K562 (cell line): ENCODE data around the gene RPS2. TPM values are rescaled to one million over a fixed set of nuclear protein-coding genes. Genes with fewer than 3 reads are reported as not detected.
A peak's percentile ranks its signal among the peaks of the same experiment; 100 is the strongest.

Experiments used
- C11orf30 ChIP-seq: fragments of 450-650 bp; IDR thresholded peaks from 2 replicates; pipeline ENCODE4 v1.6.1; 2016; ENCODE audit warnings: low read depth, mild to moderate bottlenecking
- DEAF1 ChIP-seq: fragments of 450-650 bp; formaldehyde crosslinking; IDR thresholded peaks from 2 replicates; pipeline ENCODE4 v1.4.0; 2020; ENCODE audit warnings: mild to moderate bottlenecking, moderate library complexity
- GTF2A2 ChIP-seq: IDR thresholded peaks from 2 replicates; pipeline ENCODE4 v1.6.1; 2016; ENCODE audit warnings: mild to moderate bottlenecking, missing genetic modification characterization, missing compliant biosample characterization
- HDAC1 ChIP-seq, 2 experiments: fragments of 450-650 bp; IDR thresholded peaks; 2 replicates each; pipeline ENCODE4 v1.6.1; 2016 to 2017; ENCODE audit warnings: inconsistent platforms in 1 of 2, mild to moderate bottlenecking in 1 of 2, moderate library complexity in 1 of 2
- HMGN3 ChIP-seq: IDR thresholded peaks from 2 replicates; pipeline ENCODE4 v1.6.1; 2011; ENCODE audit warnings: borderline replicate concordance, low read depth, mild to moderate bottlenecking, mixed read lengths, low read length; ENCODE audit not compliant: insufficient read length; ENCODE audit errors: extremely low read depth
- KAT7 ChIP-seq: sonication (generic); formaldehyde crosslinking; IDR thresholded peaks from 2 replicates; pipeline ENCODE4 v1.8.0; 2022; ENCODE audit warnings: missing genetic modification reagents, mild to moderate bottlenecking, borderline replicate concordance
- PHF8 ChIP-seq: fragments of 200-600 bp; sonication (generic); IDR thresholded peaks from 2 replicates; pipeline ENCODE4 v1.6.1; 2012; ENCODE audit warnings: mixed run types, mild to moderate bottlenecking, inconsistent platforms, low read length, moderate library complexity, borderline replicate concordance
- RBFOX2 ChIP-seq: fragments of 200-400 bp; formaldehyde crosslinking; IDR thresholded peaks from 2 replicates; pipeline ENCODE4 v1.6.1; 2017; ENCODE audit warnings: low read depth, mild to moderate bottlenecking, low read length, moderate library complexity
- SRSF3 ChIP-seq: fragments of 200-400 bp; formaldehyde crosslinking; IDR thresholded peaks from 2 replicates; pipeline ENCODE4 v1.6.1; 2016; ENCODE audit warnings: mild to moderate bottlenecking, low read length, moderate library complexity; ENCODE audit not compliant: insufficient read depth
- TEAD1 ChIP-seq, 2 experiments: fragments of 450-650 bp in 1 of 2; sonication (generic) in 1 of 2; formaldehyde crosslinking; IDR thresholded peaks; 2 replicates each; pipeline versions ENCODE4 v1.4.0 to v1.8.0; 2020 to 2022; ENCODE audit warnings: mild to moderate bottlenecking in 2 of 2, missing genetic modification reagents in 1 of 2
- XRCC5 ChIP-seq: fragments of 200-400 bp; formaldehyde crosslinking; IDR thresholded peaks from 2 replicates; pipeline ENCODE4 v1.6.1; 2017; ENCODE audit warnings: low read depth, mild to moderate bottlenecking, low read length
- YBX1 ChIP-seq: fragments of 450-650 bp; IDR thresholded peaks from 2 replicates; pipeline ENCODE4 v1.7.1; 2016; ENCODE audit warnings: mild to moderate bottlenecking
- ZNF253 ChIP-seq: fragments of 250-450 bp; sonication (Bioruptor Pico); conservative IDR thresholded peaks from 2 replicates; pipeline ENCODE4 v1.6.1; 2021; ENCODE audit warnings: mild to moderate bottlenecking
- ZNF436 ChIP-seq: fragments of 250-450, 450-650 bp; sonication (Bioruptor Pico); formaldehyde crosslinking; IDR thresholded peaks from 2 replicates; pipeline ENCODE4 v1.7.0; 2020; ENCODE audit warnings: mild to moderate bottlenecking
- ZNF696 ChIP-seq: fragments of 250-450 bp; sonication (Bioruptor Pico); conservative IDR thresholded peaks from 2 replicates; pipeline ENCODE4 v1.4.0; 2020; ENCODE audit warnings: mild to moderate bottlenecking, moderate library complexity
- polyA plus RNA-seq, 8 experiments: library from polyadenylated mRNA; depleted of rRNA in 4 of 8; stranded (reverse) in 5 of 8; unstranded in 3 of 8; fragments of >200 nt; fragmentation: Nextera tagmentation in 2 of 8; fragmentation: Illumina TruSeq in 1 of 8; extraction: Ambion mirVana in 2 of 8; extraction: Trizol in 1 of 8; gene quantifications; 2 replicates each; pipeline versions ENCODE4 v1.2.1 to v1.2.3, GENCODE V29; 2011 to 2014; ENCODE audit warnings: inconsistent platforms in 1 of 8, missing spikeins in 1 of 8
- total RNA-seq, 7 experiments: library from RNA; depleted of rRNA in 6 of 7; stranded (reverse); fragments of >200 nt in 6 of 7; fragmentation: Illumina TruSeq in 2 of 7; extraction: Trizol in 2 of 7; gene quantifications; 2 replicates each; pipeline versions ENCODE4 v1.2.1 to v1.2.3, GENCODE V29; 2011 to 2021; ENCODE audit warnings: low replicate concordance in 1 of 7
- TF ChIP-seq, protein P1 (sequence below): sonication (generic); formaldehyde crosslinking; IDR thresholded peaks from 2 replicates; pipeline ENCODE4 v1.8.0; 2023; ENCODE audit warnings: missing genetic modification reagents, mild to moderate bottlenecking, borderline replicate concordance
- TF ChIP-seq, protein P2 (sequence below): fragments of 450-650 bp; formaldehyde crosslinking; IDR thresholded peaks from 2 replicates; pipeline ENCODE4 v1.4.0; 2020; ENCODE audit warnings: mild to moderate bottlenecking

RPS2 gene
- total and polyA plus RNA-seq, 9 of the 15 experiments (the other 6 are each of a cell fraction or from before 2014, with no cell fraction given) = 834 to 4,794 (median 3,793) TPM

- TF ChIP-seq ZNF696 (CRISPR knock-in tag) (no peak), C11orf30 (no peak), PHF8 (peak; percentile 45; the same call in 1 of the 2 replicates), DEAF1 (CRISPR knock-in tag) (no peak), ZNF436 (0 out of 2 replicates have a peak, but pooled peaks have one; percentile 25), ZNF253 (no peak), SRSF3 (no peak), YBX1 (no peak), HMGN3 (peak; percentile 14), HDAC1 (IDR thresholded peaks at IDR 0.05) (no peak), RBFOX2 (peak; percentile 35; the same call in 1 of the 2 replicates), GTF2A2 (tag) (no peak), KAT7 (CRISPR knock-in tag) (0 out of 2 replicates have a peak, but pooled peaks have one; percentile 53), XRCC5 (no peak), TEAD1 (CRISPR knock-in tag; IDR thresholded peaks at IDR 0.05) (no peak)
- TF ChIP-seq, protein P1, sequence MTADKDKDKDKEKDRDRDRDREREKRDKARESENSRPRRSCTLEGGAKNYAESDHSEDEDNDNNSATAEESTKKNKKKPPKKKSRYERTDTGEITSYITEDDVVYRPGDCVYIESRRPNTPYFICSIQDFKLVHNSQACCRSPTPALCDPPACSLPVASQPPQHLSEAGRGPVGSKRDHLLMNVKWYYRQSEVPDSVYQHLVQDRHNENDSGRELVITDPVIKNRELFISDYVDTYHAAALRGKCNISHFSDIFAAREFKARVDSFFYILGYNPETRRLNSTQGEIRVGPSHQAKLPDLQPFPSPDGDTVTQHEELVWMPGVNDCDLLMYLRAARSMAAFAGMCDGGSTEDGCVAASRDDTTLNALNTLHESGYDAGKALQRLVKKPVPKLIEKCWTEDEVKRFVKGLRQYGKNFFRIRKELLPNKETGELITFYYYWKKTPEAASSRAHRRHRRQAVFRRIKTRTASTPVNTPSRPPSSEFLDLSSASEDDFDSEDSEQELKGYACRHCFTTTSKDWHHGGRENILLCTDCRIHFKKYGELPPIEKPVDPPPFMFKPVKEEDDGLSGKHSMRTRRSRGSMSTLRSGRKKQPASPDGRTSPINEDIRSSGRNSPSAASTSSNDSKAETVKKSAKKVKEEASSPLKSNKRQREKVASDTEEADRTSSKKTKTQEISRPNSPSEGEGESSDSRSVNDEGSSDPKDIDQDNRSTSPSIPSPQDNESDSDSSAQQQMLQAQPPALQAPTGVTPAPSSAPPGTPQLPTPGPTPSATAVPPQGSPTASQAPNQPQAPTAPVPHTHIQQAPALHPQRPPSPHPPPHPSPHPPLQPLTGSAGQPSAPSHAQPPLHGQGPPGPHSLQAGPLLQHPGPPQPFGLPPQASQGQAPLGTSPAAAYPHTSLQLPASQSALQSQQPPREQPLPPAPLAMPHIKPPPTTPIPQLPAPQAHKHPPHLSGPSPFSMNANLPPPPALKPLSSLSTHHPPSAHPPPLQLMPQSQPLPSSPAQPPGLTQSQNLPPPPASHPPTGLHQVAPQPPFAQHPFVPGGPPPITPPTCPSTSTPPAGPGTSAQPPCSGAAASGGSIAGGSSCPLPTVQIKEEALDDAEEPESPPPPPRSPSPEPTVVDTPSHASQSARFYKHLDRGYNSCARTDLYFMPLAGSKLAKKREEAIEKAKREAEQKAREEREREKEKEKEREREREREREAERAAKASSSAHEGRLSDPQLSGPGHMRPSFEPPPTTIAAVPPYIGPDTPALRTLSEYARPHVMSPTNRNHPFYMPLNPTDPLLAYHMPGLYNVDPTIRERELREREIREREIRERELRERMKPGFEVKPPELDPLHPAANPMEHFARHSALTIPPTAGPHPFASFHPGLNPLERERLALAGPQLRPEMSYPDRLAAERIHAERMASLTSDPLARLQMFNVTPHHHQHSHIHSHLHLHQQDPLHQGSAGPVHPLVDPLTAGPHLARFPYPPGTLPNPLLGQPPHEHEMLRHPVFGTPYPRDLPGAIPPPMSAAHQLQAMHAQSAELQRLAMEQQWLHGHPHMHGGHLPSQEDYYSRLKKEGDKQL (CRISPR knock-in tag) = 0 out of 2 replicates have a peak, but pooled peaks have one; percentile 81
- TF ChIP-seq, protein P2, sequence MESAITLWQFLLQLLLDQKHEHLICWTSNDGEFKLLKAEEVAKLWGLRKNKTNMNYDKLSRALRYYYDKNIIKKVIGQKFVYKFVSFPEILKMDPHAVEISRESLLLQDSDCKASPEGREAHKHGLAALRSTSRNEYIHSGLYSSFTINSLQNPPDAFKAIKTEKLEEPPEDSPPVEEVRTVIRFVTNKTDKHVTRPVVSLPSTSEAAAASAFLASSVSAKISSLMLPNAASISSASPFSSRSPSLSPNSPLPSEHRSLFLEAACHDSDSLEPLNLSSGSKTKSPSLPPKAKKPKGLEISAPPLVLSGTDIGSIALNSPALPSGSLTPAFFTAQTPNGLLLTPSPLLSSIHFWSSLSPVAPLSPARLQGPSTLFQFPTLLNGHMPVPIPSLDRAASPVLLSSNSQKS = no peak
Measured at GRCh38 chr16:1990351-1991134, 25.9 kb upstream of the RPS2 start (continued).
